C4-2B (cell line): ENCODE results near the gene SUSD1.

ENCODE experiments used
- ZFX ChIP-seq: fragments of 450-650 bp; IDR thresholded peaks from 2 replicates; pipeline ENCODE4 v1.6.1; 2017
- TF ChIP-seq, protein P1 (sequence below): fragments of 450-650 bp; conservative IDR thresholded peaks from 2 replicates; pipeline ENCODE4 v1.5.1; 2017; ENCODE audit warnings: mild to moderate bottlenecking

DNA sequence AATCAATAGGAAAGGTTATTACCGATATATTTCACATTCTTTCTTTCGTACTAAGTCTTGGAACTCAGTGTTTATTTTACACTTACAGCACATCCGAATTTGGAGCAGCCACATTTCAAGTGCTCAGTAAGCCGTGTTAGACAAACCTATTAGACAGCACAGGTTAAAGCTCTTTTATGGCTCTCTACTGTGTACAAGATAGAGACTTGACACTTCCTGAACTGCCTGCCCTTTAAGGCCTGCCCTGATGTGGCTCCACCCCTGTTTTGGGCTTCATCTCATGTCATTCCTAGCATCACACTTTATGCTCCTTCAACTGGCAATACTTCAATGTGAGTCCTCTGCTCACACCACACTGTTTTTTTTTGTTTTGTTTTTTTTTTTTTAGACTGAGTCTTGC is 23.5 kb upstream of the SUSD1 start:
- TF ChIP-seq, protein P1, sequence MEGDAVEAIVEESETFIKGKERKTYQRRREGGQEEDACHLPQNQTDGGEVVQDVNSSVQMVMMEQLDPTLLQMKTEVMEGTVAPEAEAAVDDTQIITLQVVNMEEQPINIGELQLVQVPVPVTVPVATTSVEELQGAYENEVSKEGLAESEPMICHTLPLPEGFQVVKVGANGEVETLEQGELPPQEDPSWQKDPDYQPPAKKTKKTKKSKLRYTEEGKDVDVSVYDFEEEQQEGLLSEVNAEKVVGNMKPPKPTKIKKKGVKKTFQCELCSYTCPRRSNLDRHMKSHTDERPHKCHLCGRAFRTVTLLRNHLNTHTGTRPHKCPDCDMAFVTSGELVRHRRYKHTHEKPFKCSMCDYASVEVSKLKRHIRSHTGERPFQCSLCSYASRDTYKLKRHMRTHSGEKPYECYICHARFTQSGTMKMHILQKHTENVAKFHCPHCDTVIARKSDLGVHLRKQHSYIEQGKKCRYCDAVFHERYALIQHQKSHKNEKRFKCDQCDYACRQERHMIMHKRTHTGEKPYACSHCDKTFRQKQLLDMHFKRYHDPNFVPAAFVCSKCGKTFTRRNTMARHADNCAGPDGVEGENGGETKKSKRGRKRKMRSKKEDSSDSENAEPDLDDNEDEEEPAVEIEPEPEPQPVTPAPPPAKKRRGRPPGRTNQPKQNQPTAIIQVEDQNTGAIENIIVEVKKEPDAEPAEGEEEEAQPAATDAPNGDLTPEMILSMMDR, result no peak
- no peak for TF ChIP-seq ZFX
